IMR-90 (cell line): ENCODE results near the gene BRMS1.

Experiments used
- CEBPB ChIP-seq: IDR thresholded peaks from 2 replicates; pipeline ENCODE4 v1.6.1; 2012; ENCODE audit warnings: low read depth, low read length, improper control_type of control experiment
- CTCF ChIP-seq: conservative IDR thresholded peaks from 2 replicates; pipeline ENCODE4 v1.5.1; 2012; ENCODE audit warnings: mild to moderate bottlenecking, low read depth, low read length, improper control_type of control experiment
- FOS ChIP-seq: fragments of 150-350 bp; IDR thresholded peaks from 2 replicates; pipeline ENCODE4 v1.6.1; 2016; ENCODE audit warnings: low read depth, low read length
- MAFK ChIP-seq: IDR thresholded peaks from 2 replicates; pipeline ENCODE4 v1.6.1; 2012; ENCODE audit warnings: low read depth, low read length, improper control_type of control experiment
- MAZ ChIP-seq: IDR thresholded peaks from 2 replicates; pipeline ENCODE4 v1.6.1; 2012; ENCODE audit warnings: low read depth, mild to moderate bottlenecking, low read length, improper control_type of control experiment, moderate library complexity, borderline replicate concordance
- MXI1 ChIP-seq: IDR thresholded peaks from 2 replicates; pipeline ENCODE4 v1.6.1; 2012; ENCODE audit warnings: low read depth, mild to moderate bottlenecking, low read length, moderate library complexity, borderline replicate concordance
- NFE2L2 ChIP-seq: fragments of 150-350 bp; IDR thresholded peaks from 2 replicates; pipeline ENCODE4 v1.6.1; 2016; ENCODE audit warnings: low read depth, mild to moderate bottlenecking, low read length
- POLR2A ChIP-seq: IDR thresholded peaks from 2 replicates; pipeline ENCODE4 v1.6.1; 2012; ENCODE audit warnings: mild to moderate bottlenecking, low read depth, low read length
- RAD21 ChIP-seq: IDR thresholded peaks from 2 replicates; pipeline ENCODE4 v1.6.1; 2012; ENCODE audit warnings: low read length, improper control_type of control experiment
- RCOR1 ChIP-seq: IDR thresholded peaks from 2 replicates; pipeline ENCODE4 v1.6.1; 2012; ENCODE audit warnings: mild to moderate bottlenecking, low read length, improper control_type of control experiment; ENCODE audit not compliant: insufficient replicate concordance
- RFX5 ChIP-seq: IDR thresholded peaks from 2 replicates; pipeline ENCODE4 v1.8.0; 2012; ENCODE audit warnings: low read depth, mild to moderate bottlenecking, low read length, moderate library complexity
- SMC3 ChIP-seq: fragments of 150-350 bp; IDR thresholded peaks from 2 replicates; pipeline ENCODE4 v1.6.1; 2016; ENCODE audit warnings: low read depth, mild to moderate bottlenecking, antibody characterized with exemption, low read length, moderate library complexity

- TF ChIP-seq RFX5 (no peak), CTCF (no peak), CEBPB (no peak), MAFK (no peak), SMC3 (no peak), POLR2A (no peak), RAD21 (no peak), FOS (no peak), MXI1 (no peak), NFE2L2 (no peak), RCOR1 (no peak), MAZ (no peak)
Observed at GRCh38 chr11:66373265-66373664, 28.4 kb upstream of the BRMS1 start.
